Spleen (tissue), 7 donors: Measurements from ENCODE around the gene KLHL21.

Source experiments
- POLR2A ChIP-seq, 3 donors: fragments of 450-650 bp; IDR thresholded peaks; one replicate each; pipeline ENCODE4 v1.5.1; 2017; ENCODE audit warnings: antibody characterized with exemption in 3 of 3, mild to moderate bottlenecking in 1 of 3
- TF ChIP-seq, protein P1 (sequence below), 11 experiments: fragments of 200-600 bp in 7 of 11; fragments of 450-650 bp in 4 of 11; sonication (generic) in 4 of 11; IDR thresholded peaks in 8 of 11; conservative IDR thresholded peaks in 3 of 11; 1 replicate in 7 of 11; 2 replicates in 4 of 11; pipeline versions ENCODE4 v1.4.0 to v1.8.0; 2016 to 2021; ENCODE audit warnings: antibody characterized with exemption in 11 of 11, inconsistent platforms in 4 of 11, mild to moderate bottlenecking in 1 of 11
- donor health status: DM: no; HTN: no; CAD: no; lungs with moderate emphysema.
- donor health status: DM: no; HTN: no; CAD: no.
- donor health status: DM: no; HTN: no; CAD: no.

DNA sequence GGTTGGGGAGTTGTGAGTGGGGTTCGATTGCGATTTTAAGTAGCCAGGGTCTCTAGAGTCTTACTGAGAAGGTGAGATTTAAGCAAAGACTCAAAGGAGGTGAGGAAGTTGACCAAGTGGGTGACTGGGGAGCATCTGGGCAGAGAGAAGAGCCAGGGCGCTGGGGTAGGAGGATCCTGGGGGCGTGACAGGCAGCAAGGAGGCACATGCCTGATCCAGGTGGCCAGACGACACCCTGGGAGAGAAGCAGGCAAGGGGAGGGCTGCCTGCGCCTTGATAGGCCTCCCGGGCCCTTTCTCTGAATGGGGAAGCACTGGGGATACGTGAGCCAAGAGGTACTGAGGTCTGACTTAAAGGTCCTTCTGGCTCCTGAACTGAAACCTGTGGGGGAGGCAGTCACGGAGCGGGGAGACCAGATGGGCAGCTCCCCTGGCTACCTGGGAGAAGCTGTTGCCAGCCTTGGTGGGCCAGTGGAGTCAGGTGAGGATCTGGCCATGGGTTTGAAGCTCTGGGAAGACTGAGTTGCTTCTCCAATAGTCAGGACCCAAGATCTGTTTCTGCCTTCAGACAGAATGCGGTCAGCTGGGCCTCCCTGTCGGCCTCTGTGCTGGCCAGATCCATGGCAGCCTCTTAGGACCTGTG, 17.5 kb downstream of the KLHL21 start:
- TF ChIP-seq, protein P1, sequence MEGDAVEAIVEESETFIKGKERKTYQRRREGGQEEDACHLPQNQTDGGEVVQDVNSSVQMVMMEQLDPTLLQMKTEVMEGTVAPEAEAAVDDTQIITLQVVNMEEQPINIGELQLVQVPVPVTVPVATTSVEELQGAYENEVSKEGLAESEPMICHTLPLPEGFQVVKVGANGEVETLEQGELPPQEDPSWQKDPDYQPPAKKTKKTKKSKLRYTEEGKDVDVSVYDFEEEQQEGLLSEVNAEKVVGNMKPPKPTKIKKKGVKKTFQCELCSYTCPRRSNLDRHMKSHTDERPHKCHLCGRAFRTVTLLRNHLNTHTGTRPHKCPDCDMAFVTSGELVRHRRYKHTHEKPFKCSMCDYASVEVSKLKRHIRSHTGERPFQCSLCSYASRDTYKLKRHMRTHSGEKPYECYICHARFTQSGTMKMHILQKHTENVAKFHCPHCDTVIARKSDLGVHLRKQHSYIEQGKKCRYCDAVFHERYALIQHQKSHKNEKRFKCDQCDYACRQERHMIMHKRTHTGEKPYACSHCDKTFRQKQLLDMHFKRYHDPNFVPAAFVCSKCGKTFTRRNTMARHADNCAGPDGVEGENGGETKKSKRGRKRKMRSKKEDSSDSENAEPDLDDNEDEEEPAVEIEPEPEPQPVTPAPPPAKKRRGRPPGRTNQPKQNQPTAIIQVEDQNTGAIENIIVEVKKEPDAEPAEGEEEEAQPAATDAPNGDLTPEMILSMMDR (IDR thresholded peaks at IDR 0.05 in 8 of 11, conservative IDR thresholded peaks at IDR 0.05 in 3 of 11): no peak
- no peak for TF ChIP-seq POLR2A (IDR thresholded peaks at IDR 0.05)
